AG09309 (cell line): Measurements from ENCODE around the gene SUSD2.
"Not testable (repeated sequence)": the region's sequence is repeated elsewhere in the genome, so short reads cannot be mapped to it uniquely, and the experiment has no call there.

Source experiments
- DNase-seq: peaks from one replicate; pipeline ENCODE4 v3.0.0-alpha.2; 2010; ENCODE audit warnings: low read depth
- H3K4me3 ChIP-seq: 2 replicates; pipeline ENCODE4 v1.5.1; 2011; ENCODE audit warnings: mild to moderate bottlenecking, low read depth, low read length, moderate library complexity; ENCODE audit not compliant: control insufficient read depth
- CTCF ChIP-seq: IDR thresholded peaks from 2 replicates; pipeline ENCODE4 v1.5.1; 2011; ENCODE audit warnings: mild to moderate bottlenecking, low read depth, low read length, inconsistent platforms; ENCODE audit not compliant: insufficient read depth, control insufficient read depth; ENCODE audit errors: missing control alignments

Gene SUSD2

GRCh38 chr22:24207264-24208011 is 26.2 kb downstream of the SUSD2 start:
- H3K4me3 ChIP-seq, result no peak overlapping the region
- DNase-seq, result no peak
- no peak for TF ChIP-seq CTCF

GRCh38 chr22:24208012-24208749 is 26.9 kb downstream of the SUSD2 start:
- peak; percentile 93 for DNase-seq
- no peak overlapping the region for H3K4me3 ChIP-seq
- no peak for TF ChIP-seq CTCF

- no peak overlapping the region for H3K4me3 ChIP-seq
- no peak for TF ChIP-seq CTCF
- DNase-seq, result no peak
These were observed 27.7 kb downstream of the SUSD2 start for GRCh38 chr22:24209016-24209415.

GRCh38 chr22:24209687-24210086 is 28.4 kb downstream of the SUSD2 start:
- DNase-seq, result no peak
- no peak for TF ChIP-seq CTCF
- no peak overlapping the region for H3K4me3 ChIP-seq

- not testable (repeated sequence) for H3K4me3 ChIP-seq, DNase-seq
These were observed 29.1 kb downstream of the SUSD2 start for GRCh38 chr22:24210409-24210808.

- H3K4me3 ChIP-seq, DNase-seq: not testable (repeated sequence)
These were observed 30.4 kb downstream of the SUSD2 start for GRCh38 chr22:24211716-24212115.

- not testable (repeated sequence) for DNase-seq, H3K4me3 ChIP-seq
These were observed 31.8 kb downstream of the SUSD2 start for GRCh38 chr22:24213111-24213510.

GRCh38 chr22:24214467-24215285 is 33.4 kb downstream of the SUSD2 start:
- DNase-seq, result no peak
- no peak overlapping the region for H3K4me3 ChIP-seq
- TF ChIP-seq CTCF, result no peak
